GM21528 (cell line): ENCODE measurements around the gene SPIRE2.
"Not testable (repeated sequence)": the region's sequence is repeated elsewhere in the genome, so short reads cannot be mapped to it uniquely, and the experiment has no call there.

Source experiments
- ATAC-seq: cut with Tn5 transposase; IDR thresholded peaks from one replicate; pipeline ENCODE4 v1.9.1; 2021; ENCODE audit warnings: mild to moderate bottlenecking, moderate library complexity; ENCODE audit not compliant: unreplicated experiment, low FRiP score

The SPIRE2 gene

DNA sequence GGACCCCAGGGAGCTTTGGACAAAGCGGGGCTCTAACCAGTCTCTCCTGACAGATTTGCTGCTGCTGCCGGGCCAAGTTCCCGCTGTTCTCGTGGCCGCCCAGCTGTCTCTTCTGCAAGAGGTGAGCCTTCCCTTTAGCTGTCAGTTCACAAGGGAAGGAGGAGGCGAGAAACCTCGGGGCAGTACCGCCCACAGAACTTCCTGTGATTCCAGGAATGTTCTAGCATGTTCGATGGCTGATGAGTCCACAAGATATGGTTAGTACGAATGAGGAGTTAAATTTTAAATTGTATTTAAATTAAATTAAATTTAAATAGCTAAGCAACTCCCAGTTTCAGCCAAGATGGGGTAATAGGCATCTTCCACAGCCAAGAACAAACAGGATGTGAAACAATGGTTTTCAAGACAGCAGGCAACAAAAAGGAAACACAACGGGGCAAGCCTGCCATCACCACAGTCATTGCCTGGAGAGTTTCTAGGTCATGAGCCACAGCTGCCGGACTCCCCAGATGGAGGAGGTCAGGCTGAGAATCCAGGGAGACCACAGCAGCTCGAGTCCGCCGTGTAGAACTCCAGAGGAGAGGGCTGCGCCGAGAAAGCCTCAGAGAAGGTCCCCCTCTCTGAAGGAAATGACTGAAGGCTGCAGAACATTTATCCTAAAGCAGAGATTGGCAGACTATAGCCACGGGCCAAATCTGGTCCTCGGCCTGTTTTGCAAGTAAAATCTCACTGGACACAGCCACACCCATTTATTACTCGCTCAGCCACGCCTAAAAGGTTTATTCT, 35.7 kb downstream of the SPIRE2 start:
- ATAC-seq: peak; percentile 74

- ATAC-seq: no peak
Measured at GRCh38 chr16:89864527-89864820, 36.2 kb downstream of the SPIRE2 start.

DNA sequence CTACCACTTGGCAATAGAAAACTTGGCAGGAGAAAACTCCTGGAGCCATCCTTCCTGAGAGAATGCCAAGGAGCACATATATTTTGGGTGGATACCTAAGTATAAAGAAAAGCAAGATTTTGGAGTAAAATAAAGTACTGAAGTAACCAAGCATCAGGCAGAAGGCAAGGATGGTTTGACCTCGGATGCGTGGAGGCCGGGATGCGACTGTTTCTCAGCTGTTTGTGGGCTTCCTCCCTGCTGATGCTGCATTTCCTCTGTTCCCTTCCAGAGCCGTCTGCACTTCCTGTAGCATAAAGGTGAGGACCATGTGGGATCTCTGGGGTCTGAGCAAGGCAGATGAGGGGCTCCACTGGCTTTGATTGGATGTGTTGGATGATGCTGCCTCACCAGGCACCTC, 39.6 kb downstream of the SPIRE2 start:
- no peak for ATAC-seq

DNA sequence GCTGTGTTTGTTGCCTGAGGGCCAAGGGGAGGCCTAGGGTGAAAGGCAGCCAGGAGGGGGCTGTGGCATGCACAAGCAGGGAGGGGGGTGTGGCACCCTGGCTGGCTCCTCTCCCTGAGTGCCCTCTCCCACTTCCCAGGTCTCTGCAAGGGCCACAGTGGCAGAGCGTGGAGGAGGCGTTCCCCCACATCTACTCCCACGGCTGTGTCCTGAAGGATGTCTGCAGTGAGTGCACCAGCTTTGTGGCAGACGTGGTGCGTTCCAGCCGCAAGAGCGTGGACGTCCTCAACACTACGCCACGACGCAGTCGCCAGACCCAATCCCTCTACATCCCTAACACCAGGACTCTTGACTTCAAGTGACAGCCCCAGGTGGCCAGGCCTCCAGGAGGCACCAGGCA, 41.6 kb downstream of the SPIRE2 start:
- ATAC-seq: no peak

GRCh38 chr16:89870440-89870839, 42.2 kb downstream of the SPIRE2 start:
- ATAC-seq: no peak

DNA sequence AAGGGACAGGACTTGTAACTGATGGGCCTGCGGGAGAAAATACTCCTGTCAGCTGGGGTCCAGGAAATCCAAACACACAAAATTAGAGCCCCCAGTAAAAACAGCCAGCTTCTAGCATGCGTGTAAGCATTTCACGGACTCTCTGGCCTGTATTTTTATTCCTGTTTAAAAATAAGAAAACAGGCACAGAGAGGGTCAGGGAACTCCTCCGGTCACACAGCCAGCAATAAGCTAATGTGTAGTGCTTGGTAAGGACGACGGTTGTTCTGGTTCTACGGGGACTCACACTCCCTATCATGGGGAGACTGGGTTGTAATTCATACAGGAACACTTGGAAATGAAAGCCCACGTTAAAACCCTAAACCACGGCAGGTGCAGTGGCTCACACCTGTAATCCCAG, 43.6 kb downstream of the SPIRE2 start:
- no peak for ATAC-seq

DNA sequence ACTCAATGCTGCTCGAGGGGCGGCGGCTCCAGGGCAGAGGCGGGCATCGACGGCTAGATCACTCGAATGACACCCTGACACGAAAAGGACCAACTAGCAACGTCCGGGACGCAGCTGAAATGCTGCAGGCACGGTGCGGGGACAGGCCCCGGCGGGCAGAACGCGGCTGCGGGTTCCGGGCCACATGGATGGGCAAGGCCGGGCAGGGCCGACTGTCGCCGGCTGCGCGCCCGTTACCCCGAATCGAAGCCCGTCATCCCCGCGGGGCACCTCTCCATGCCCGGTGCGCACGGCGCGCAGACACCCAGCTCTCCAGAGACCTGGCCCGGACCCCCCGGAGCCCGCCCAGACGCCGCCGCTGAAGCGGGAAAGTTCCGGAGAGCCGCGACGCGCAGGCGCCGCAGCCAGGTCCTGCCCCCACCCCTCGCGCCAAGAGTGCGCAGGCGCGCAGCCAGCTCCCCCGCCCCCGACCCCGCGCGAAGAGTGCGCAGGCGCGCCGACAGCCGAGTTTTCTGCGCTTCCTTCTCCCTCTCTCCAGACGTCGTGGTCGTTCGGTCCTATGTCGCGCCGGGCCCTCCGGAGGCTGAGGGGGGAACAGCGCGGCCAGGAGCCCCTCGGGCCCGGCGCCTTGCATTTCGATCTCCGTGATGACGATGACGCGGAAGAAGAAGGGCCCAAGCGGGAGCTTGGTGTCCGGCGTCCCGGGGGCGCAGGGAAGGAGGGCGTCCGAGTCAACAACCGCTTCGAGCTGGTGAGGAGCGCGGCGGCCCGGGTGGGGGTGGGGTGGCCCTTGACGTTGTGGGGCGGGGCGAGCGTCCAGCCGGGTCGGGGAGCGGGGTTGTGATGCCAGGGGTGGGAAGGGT, 45.1 kb downstream of the SPIRE2 start, which contains the start of gene TCF25:
TSS of gene TCF25 (plus strand) at position 484 of the 863 bp plus-strand sequence. CDS start at position 560, 76 bp downstream.
- peak; percentile 47 for ATAC-seq

DNA sequence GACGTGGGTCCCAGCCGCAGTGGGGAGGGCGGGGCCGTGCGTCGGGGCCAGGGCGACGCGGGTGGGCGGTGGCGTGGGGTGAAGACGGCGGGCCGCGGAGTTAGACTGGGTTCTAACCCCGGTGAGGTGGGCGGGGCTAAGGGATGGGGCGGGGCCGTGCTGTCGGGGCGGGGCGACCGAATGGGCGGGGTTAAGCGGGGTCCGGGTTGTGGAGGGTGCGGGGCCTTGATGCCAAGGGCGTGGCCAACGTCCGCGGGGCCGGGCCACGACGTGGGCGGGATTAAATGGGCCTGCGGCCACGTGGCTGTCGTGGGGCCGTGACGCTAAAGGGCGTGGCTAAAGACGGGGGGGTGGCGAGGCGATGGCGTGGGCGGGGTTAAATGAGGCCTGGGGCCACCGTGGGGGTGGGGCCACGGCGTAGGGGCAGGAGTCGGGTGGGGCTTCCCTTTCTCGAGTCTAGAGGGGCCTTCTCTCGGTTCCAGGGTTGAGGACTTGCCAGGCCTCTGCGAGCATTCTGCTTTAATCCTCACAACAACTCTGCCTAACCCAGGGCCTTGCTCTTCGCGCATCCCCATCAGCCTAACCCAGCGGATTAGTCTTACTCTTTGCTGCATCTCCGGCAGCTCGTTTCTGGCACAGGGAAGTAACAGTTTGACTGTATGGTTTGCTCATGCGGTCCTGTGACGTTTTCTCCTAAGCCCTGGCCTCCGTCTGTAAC, 45.9 kb downstream of the SPIRE2 start:
- peak; percentile 61 for ATAC-seq

DNA sequence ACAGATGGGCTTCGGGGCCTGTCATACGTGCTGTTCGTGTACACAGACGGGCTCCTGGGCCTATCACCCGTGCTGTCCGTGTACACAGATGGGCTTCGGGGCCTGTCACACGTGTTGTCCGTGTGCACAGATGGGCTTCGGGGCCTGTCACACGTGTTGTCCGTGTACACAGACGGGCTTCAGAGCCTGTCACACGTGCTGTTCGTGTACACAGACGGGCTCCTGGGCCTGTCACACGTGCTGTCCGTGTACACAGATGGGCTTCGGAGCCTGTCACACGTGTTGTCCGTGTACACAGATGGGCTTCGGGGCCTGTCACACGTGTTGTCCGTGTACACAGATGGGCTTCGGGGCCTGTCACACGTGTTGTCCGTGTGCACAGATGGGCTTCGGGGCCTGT, 50.8 kb downstream of the SPIRE2 start:
- not testable (repeated sequence) for ATAC-seq

DNA sequence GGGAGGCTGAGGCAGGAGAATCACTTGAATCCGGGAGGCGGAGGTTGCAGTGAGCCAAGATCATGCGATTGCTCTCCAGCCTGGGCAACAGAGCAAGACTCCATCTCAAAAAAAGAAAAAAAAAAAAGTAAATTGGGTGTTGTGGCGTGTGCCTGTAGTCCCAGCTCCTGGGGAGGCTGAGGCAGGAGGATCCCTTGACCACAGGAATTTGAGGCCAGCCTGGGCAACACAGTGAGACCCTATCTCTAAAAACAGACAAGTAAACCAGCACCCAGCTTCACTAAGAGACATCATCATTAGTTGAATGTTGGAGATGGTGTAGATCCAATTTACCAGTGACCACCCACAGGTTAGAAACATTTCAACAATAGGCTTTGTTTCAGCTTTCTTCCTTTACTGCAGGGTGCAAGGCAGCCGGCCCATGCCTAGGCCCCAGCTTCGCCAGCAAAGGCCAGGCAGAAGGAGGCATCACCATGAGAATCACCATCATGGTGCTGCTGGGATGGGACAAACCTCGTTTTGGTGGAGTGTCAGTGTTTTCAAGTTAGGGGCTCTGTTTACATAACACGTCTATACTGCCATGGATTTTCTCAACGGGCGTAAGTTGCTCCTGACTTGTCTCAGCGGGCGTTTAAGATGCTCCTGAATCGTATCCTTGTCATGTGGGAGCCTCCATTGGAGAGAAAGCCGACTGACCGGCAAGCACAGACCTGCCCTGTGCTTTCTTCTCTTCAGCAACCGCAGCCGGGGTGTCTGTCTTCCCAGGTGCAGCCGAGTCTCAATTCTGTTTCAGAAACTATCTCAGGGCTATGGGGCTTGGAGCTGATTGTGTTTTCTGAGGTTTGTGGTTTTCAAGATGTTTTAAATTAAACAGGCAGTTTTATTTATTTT, 52.4 kb downstream of the SPIRE2 start:
- no peak for ATAC-seq

GRCh38 chr16:89881368-89881730, 53.1 kb downstream of the SPIRE2 start:
- no peak for ATAC-seq

GRCh38 chr16:89883346-89884040, 55.2 kb downstream of the SPIRE2 start:
- ATAC-seq: no peak

- no peak for ATAC-seq
Measured at GRCh38 chr16:89884041-89884421, 55.8 kb downstream of the SPIRE2 start.

GRCh38 chr16:89887243-89887642, 59.0 kb downstream of the SPIRE2 start:
- no peak for ATAC-seq

- no peak for ATAC-seq
Measured at GRCh38 chr16:89890200-89890599, 61.9 kb downstream of the SPIRE2 start.

DNA sequence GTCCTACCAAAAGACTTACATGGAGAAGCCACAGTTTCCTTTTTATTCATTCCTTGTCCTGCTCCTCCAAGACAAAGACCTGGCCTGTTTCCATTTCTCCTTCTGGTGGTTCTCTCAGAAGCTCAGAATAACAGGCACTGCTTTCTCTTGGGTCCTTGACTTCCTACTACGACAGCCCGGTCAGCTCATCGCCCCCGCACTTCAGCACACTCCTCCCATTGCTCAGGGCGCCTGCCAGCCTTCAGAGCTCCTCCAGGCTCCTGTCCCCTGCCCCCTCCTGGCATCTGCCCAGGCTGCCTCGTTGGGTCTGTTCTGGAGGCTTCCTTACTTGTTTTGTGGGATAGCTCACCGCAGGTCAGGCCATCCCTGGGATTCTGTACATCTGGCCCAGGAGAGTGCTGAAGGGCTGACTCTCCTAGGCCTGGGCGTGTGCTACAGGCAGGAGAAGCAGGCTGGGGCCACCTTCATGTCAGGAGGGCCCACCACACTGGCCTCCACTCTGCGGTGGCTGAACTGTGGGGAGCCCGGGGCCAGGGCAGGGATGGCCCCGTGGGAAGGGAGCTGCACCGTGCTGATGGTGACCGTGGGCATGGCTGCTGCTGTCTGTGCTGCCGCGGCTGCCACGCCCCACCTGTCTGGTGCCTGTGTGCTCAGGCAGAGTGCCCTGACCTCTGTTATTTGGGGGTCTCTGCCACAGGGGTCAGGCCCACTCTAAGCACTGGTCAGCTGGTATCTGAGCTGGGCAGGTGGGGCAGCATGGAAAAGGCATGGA, 62.8 kb downstream of the SPIRE2 start:
- no peak for ATAC-seq

GRCh38 chr16:89892055-89892630, 63.9 kb downstream of the SPIRE2 start:
- no peak for ATAC-seq

DNA sequence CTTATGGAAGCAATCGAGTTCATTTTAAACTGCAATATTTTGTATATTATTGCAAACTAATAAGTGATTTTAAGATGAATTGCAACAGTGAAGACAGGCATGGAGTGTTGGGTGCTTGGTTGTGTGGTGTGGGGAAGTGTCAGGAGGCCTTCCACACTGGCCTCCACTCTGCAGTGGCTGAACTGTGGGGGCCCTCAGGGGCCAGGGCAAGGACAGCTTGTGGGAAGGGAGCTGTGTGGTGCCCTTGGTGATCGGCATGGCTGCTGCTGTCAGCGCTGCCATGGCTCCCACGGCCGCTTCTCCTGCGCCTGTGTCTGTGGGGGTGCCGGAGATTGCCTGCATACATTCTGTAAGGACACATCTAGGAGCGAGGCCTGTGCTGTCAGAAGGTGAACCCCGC, 64.4 kb downstream of the SPIRE2 start:
- no peak for ATAC-seq
